Nephron progenitor cell (in vitro differentiated cells): Measurements from ENCODE around the gene GALNT7.

Experiments
- DNase-seq: peaks from one replicate; pipeline ENCODE4 v3.0.0; 2021
- H3K27ac Mint-ChIP-seq: 2 replicates; pipeline ENCODE4 v1.8.0; 2021; ENCODE audit warnings: mild to moderate bottlenecking, moderate library complexity, mixed read lengths
- H3K27me3 Mint-ChIP-seq: 2 replicates; pipeline ENCODE4 v1.8.0; 2021; ENCODE audit warnings: mild to moderate bottlenecking, low read depth, mixed read lengths; ENCODE audit not compliant: poor library complexity
- H3K36me3 Mint-ChIP-seq: 2 replicates; pipeline ENCODE4 v1.8.0; 2021; ENCODE audit warnings: low read depth, mixed read lengths
- H3K4me1 Mint-ChIP-seq: 2 replicates; pipeline ENCODE4 v1.8.0; 2021; ENCODE audit warnings: mixed read lengths
- H3K4me3 Mint-ChIP-seq: 2 replicates; pipeline ENCODE4 v1.8.0; 2021; ENCODE audit warnings: mild to moderate bottlenecking, moderate library complexity, mixed read lengths
- H3K9me3 Mint-ChIP-seq: 2 replicates; pipeline ENCODE4 v1.8.0; 2021; ENCODE audit warnings: mild to moderate bottlenecking, moderate library complexity, mixed read lengths
- TF ChIP-seq, protein P1 (sequence below): fragments of 200-600 bp; sonication (generic); IDR thresholded peaks from 2 replicates; pipeline ENCODE4 v1.5.0; 2021; ENCODE audit warnings: antibody characterized with exemption

The GALNT7 gene

DNA sequence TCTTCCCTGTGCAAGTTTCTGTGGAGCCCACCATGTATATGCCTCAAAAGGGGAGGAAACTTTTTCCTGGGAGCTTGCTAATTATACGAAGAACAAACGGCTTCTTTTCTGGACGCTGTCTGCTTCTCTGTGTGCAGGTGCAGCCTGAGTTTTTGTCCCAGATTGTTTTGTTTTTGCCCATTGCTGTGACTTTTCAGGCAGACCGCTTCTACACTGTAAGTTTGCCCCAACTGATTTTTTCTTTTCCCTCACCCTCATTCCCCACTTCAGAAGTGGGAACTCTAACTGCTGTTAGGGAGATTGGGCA, 113.6 kb downstream of the GALNT7 start:
- DNase-seq = no peak
- H3K27me3 Mint-ChIP-seq = peaks cover 3% of the 10 kb centered on the region
- H3K36me3 Mint-ChIP-seq = peaks cover 60% of the 10 kb centered on the region
- H3K4me3 Mint-ChIP-seq = no peak overlapping the region
- peaks cover 42% of the 10 kb centered on the region for H3K9me3 Mint-ChIP-seq
- TF ChIP-seq, protein P1, sequence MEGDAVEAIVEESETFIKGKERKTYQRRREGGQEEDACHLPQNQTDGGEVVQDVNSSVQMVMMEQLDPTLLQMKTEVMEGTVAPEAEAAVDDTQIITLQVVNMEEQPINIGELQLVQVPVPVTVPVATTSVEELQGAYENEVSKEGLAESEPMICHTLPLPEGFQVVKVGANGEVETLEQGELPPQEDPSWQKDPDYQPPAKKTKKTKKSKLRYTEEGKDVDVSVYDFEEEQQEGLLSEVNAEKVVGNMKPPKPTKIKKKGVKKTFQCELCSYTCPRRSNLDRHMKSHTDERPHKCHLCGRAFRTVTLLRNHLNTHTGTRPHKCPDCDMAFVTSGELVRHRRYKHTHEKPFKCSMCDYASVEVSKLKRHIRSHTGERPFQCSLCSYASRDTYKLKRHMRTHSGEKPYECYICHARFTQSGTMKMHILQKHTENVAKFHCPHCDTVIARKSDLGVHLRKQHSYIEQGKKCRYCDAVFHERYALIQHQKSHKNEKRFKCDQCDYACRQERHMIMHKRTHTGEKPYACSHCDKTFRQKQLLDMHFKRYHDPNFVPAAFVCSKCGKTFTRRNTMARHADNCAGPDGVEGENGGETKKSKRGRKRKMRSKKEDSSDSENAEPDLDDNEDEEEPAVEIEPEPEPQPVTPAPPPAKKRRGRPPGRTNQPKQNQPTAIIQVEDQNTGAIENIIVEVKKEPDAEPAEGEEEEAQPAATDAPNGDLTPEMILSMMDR = no peak
- no peak overlapping the region for H3K27ac Mint-ChIP-seq
- no peaks in the 10 kb centered on the region for H3K4me1 Mint-ChIP-seq

DNA sequence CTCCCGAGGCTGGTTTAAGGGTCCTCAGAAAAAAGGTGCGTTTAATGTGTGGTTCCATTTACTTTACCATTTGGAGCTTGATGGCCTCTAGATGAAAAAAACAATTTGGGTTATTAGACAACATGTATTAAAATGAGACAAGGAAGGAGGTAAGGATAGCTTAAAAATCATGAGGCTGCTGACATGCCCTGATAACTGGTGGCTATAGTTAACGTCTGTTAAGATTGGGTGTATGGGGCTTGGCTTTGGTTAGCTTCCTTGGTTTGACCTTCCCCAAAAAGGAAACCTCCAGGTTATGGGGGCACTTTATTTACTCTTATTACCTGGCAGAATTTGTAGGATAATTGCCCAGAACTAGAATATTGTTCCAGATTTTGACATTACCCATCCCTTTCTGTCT, 114.0 kb downstream of the GALNT7 start:
- DNase-seq = no peak
- Mint-ChIP-seq H3K27ac (no peak overlapping the region), H3K4me3 (no peak overlapping the region), H3K9me3 (peaks cover 46% of the 10 kb centered on the region), H3K36me3 (peaks cover 64% of the 10 kb centered on the region), H3K4me1 (no peaks in the 10 kb centered on the region), H3K27me3 (peaks cover 3% of the 10 kb centered on the region)
- TF ChIP-seq, protein P1 = no peak

DNA sequence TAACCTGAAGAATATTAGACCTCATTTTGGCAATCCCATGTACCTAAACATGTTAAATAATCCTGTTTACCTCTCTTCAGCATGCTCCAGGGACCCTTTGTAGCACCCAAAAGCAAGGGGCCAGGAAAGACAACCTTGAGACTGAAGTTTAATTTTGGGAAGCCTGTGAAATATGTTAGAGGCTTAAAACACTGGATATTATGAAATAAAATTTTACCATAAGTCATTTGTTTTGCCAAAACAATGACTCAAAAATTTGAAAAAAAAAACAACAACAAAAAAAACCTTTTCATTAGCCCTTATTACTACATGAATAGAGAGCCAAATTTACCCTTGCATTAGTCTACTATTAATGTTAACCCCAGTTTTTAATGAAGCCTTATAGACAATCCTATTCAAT, 115.9 kb downstream of the GALNT7 start:
- Mint-ChIP-seq H3K27me3 (peaks cover 3% of the 10 kb centered on the region), H3K4me3 (no peak overlapping the region), H3K27ac (no peak overlapping the region), H3K9me3 (peaks cover 54% of the 10 kb centered on the region), H3K4me1 (no peaks in the 10 kb centered on the region), H3K36me3 (peaks cover 59% of the 10 kb centered on the region)
- TF ChIP-seq, protein P1 = no peak
- no peak for DNase-seq

DNA sequence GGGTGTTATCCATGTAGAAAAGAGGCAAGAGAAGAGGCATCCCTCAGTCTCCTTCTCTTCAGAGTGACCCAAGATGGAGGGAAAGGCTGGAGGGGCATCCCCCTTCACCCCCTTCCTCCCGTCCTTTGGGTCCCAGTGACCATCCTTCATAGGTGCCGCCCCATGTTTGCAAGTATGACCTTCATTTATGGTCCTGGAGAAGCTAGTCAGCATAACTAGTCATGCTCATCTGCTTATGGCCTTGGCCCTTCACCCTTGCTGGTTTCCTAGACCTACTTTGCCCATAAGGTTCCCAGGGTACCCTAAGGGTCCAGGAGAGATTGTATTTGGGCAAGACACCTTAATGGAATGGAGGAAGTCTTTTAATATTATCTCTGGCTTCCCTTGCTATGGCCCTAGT, 118.9 kb downstream of the GALNT7 start:
- TF ChIP-seq, protein P1 = no peak
- Mint-ChIP-seq H3K27ac (no peak overlapping the region), H3K36me3 (peaks cover 53% of the 10 kb centered on the region), H3K4me1 (no peaks in the 10 kb centered on the region), H3K4me3 (no peak overlapping the region), H3K9me3 (peaks cover 54% of the 10 kb centered on the region), H3K27me3 (peaks cover 3% of the 10 kb centered on the region)
- DNase-seq = no peak

DNA sequence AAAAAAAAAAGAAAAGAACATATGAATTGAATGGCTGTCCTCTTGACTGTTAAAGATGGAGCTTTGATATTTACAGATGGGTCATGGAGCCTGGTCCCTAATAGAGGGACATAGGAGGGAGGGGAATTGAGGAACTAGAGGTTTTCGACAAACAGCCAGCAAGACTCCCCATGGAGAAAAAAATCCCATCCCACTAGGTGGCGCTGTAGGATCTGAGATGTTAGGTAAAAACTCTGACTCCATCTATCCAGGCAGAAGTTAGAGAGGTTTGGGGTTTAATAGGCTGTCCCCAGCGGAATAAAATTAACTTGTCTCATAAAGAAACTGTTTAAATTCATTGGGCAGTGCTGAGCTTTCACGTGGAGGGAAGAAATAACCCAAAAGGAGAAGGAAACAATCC, 119.7 kb downstream of the GALNT7 start:
- DNase-seq = peak; percentile 74
- Mint-ChIP-seq H3K27me3 (peaks cover 3% of the 10 kb centered on the region), H3K9me3 (peaks cover 50% of the 10 kb centered on the region), H3K4me3 (no peak overlapping the region), H3K27ac (no peak overlapping the region), H3K36me3 (peaks cover 46% of the 10 kb centered on the region), H3K4me1 (no peaks in the 10 kb centered on the region)
- TF ChIP-seq, protein P1 = peak; percentile 59

DNA sequence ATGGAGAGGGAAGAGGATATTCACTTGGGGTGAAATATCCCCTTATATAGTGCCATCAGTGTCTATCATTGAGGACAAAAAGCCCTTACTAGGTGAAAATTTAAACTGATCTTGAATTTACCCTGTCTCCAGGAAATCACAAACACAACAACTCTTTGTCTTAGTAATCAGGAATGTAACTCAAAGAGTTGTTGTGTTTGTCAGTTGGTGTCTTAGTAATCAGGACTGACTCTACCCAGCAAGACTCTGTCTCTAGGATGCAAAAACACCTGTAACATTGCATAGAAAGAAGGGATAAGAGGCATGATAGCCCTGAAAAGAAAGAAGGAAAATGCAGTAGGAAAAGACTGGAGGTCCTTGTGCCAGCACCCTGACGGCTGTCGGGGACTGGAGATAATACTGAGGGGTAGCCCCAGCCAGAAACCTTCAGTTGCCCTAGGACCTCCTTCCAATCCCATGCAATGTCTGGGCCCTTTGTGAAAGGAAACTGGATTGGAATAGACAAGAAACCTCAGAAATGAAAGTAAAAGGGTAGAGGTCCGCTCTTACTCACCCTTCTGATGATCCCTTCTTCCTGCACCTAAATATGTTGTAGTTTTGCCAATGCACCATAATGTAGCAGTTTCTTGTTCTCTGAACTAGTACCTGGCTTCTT, 120.2 kb downstream of the GALNT7 start:
- TF ChIP-seq, protein P1 = no peak
- Mint-ChIP-seq H3K4me1 (no peaks in the 10 kb centered on the region), H3K27me3 (peaks cover 3% of the 10 kb centered on the region), H3K36me3 (peaks cover 40% of the 10 kb centered on the region), H3K27ac (no peak overlapping the region), H3K4me3 (no peak overlapping the region), H3K9me3 (peaks cover 44% of the 10 kb centered on the region)
- no peak for DNase-seq
